HCT116 (cell line): ENCODE data around the gene ITPR2.

Source experiments
- EZH2 ChIP-seq: fragments of 200-600 bp; sonication (generic); IDR thresholded peaks from 2 replicates; pipeline ENCODE4 v1.6.1; 2017; ENCODE audit warnings: antibody characterized with exemption, mixed run types
- POLR2A ChIP-seq: IDR thresholded peaks from 2 replicates; pipeline ENCODE4 v1.7.0; 2011; ENCODE audit warnings: borderline replicate concordance; ENCODE audit not compliant: insufficient read depth, insufficient read length; ENCODE audit errors: extremely low read depth
- POLR2AphosphoS5 ChIP-seq: IDR thresholded peaks from 2 replicates; pipeline ENCODE4 v1.6.1; 2011; ENCODE audit warnings: mild to moderate bottlenecking, low read depth, low read length, moderate library complexity
- REST ChIP-seq: IDR thresholded peaks from 2 replicates; pipeline ENCODE4 v1.6.1; 2012; ENCODE audit warnings: low read depth
- TF ChIP-seq, protein P1 (sequence below), 3 experiments: fragments of 200-600 bp in 1 of 3; sonication (generic) in 1 of 3; IDR thresholded peaks in 2 of 3; conservative IDR thresholded peaks in 1 of 3; 2 replicates each; pipeline ENCODE4 v1.5.1; 2012 to 2017; ENCODE audit warnings: low read depth in 2 of 3, low read length in 2 of 3, antibody characterized with exemption in 1 of 3, borderline replicate concordance in 1 of 3, control low read depth in 1 of 3, mild to moderate bottlenecking in 1 of 3, mixed read lengths in 1 of 3, mixed run types in 1 of 3, moderate library complexity in 1 of 3; ENCODE audit not compliant: insufficient read depth in 1 of 3

GRCh38 chr12:26623136-26623535, 209.9 kb downstream of the ITPR2 start:
- TF ChIP-seq, protein P1, sequence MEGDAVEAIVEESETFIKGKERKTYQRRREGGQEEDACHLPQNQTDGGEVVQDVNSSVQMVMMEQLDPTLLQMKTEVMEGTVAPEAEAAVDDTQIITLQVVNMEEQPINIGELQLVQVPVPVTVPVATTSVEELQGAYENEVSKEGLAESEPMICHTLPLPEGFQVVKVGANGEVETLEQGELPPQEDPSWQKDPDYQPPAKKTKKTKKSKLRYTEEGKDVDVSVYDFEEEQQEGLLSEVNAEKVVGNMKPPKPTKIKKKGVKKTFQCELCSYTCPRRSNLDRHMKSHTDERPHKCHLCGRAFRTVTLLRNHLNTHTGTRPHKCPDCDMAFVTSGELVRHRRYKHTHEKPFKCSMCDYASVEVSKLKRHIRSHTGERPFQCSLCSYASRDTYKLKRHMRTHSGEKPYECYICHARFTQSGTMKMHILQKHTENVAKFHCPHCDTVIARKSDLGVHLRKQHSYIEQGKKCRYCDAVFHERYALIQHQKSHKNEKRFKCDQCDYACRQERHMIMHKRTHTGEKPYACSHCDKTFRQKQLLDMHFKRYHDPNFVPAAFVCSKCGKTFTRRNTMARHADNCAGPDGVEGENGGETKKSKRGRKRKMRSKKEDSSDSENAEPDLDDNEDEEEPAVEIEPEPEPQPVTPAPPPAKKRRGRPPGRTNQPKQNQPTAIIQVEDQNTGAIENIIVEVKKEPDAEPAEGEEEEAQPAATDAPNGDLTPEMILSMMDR (IDR thresholded peaks at IDR 0.05 in 2 of 3, conservative IDR thresholded peaks at IDR 0.05 in 1 of 3; ENCODE audit: borderline replicate concordance in 1 of 3, insufficient read depth in 1 of 3, low read depth in 2 of 3, low read length in 2 of 3): no peak
- TF ChIP-seq POLR2AphosphoS5 (no peak), EZH2 (no peak), POLR2A (no peak), REST (no peak)
